NOMO-1 treated with DMSO at 0.1 percent for 48 hours (cell line): ENCODE data around the gene NPSR1.
"Not testable (repeated sequence)": the region's sequence is repeated elsewhere in the genome, so short reads cannot be mapped to it uniquely, and the experiment has no call there.

Source experiments
- DNase-seq: peaks from one replicate; lab custom pipeline; 2025; ENCODE audit not compliant: unreplicated experiment; lab: John Stamatoyannopoulos, UW

The NPSR1 gene

DNA sequence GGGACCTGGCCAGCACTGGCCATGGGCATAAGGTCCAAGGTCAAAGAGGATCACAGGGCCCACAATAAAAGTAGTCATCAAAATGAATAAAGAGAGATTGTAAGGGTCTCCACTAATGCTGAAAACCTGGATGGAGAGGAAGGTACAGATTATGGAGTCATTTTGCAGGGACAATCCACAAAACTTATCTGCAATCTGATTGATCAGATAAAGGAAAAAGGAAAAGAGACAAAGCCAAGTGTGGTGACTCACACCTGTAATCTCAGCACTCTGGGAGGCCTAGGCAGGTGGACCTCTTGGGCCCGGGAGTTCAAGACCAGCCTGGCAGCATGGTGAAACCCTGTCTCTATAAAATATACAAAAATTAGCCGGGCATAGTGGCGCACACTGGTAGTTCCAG, 174.0 kb downstream of the NPSR1 start:
- DNase-seq: no peak

DNA sequence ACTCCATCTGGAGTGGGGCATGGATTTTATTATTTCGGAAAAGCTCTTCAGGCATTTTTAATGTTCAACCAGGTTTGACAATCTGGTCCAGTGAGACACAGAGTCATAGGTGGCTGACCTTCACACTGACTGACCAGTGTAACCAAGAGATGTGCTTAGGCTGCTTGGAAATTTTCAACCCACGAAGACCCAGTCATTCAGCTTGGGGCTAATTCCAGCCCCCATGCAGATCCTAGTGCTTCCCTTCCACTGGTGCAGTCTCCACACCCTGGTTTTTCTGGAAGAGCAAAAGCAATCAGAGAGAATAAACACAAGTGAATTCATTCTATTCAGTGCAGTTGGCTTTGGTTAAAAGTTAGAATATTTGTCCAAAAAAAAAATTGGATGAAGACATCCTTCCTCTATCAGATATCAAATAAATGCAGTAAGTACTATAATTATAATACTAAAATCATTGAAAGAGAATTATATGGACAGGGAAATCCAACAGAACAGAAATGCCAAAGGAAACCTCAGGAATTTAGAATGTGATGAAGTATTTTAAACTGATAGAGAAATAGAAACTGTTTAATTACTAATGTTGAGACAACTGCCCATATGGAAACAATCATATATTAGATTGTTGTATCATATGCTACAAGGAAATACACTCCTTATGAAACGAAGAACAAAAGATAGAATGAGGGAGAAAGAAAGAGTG, 178.0 kb downstream of the NPSR1 start:
- DNase-seq: no peak

DNA sequence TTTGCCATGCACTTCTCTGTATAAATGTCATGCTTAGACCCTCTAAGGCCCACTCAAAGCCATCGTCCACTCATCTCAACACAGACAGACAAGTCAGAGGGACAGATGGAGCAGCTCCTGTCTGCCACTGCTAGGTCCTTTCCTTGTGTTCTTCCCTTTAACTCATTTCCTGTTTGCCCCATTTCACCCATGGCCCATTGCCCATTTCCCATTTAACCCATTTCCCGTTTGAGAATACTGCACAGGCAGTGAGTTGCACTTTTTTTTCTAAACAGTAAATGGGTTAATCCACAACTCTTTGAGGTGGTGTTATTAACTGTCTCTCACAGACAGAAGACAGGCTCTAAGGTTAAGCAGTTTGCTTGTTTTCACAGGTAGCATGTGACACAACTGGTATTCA, 179.3 kb downstream of the NPSR1 start:
- no peak for DNase-seq

DNA sequence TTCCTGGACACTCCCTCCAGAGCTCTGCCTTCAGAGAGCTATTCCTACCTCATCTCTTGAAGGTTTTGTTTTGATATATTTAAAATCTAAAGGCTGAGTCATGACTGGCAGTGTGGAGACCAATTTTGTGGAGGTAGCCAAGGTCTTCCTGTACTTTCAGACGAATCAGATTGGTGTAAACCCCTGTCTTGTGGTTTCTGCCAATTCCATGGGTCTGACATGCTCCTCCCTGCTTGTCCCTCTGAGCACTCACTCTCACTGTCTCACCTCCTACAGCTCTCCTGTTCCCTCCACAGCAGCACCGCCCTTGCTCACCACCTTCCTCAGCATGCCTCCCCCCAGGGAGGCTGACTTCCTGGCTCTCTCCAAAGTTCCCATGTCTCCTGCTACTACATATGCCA, 179.8 kb downstream of the NPSR1 start:
- DNase-seq: no peak

DNA sequence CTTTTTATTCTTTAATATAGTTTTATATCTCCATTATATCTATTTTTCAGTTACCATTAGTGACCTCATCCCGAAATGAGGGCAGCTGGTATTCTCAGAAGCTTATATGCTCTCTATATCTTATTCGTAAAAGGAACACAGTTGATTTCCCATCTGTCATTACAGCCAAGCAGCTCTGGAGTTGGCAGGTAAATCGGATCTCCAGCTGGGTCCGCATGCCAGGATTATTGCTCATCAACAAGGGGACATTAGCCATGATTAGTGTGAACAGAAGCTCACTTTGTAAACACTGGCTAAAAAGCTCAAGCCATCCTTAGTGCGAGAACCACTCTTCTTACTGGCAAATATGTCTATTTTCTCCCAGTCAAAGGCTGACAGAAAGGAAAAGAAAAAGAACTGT, 180.3 kb downstream of the NPSR1 start:
- DNase-seq: no peak

DNA sequence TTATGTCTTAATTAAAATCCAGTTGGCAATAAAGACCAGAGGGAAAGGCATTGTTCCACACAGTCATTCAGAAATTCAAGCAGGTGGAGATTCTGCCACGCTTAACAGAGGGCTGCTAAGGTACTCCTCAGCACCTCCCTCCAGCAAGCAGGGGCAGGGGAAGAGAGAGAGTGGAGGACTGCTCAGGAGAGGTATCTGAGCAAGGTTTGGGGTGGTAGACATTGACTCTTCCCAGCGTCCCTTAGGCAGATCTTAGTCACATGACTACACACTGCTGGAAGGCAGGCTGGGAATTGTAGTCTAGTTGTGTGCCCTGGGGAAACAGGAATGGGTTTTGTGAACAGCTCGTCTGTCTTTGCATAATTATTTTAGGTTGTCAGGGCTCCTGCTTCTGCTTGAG, 181.6 kb downstream of the NPSR1 start:
- DNase-seq: no peak

DNA sequence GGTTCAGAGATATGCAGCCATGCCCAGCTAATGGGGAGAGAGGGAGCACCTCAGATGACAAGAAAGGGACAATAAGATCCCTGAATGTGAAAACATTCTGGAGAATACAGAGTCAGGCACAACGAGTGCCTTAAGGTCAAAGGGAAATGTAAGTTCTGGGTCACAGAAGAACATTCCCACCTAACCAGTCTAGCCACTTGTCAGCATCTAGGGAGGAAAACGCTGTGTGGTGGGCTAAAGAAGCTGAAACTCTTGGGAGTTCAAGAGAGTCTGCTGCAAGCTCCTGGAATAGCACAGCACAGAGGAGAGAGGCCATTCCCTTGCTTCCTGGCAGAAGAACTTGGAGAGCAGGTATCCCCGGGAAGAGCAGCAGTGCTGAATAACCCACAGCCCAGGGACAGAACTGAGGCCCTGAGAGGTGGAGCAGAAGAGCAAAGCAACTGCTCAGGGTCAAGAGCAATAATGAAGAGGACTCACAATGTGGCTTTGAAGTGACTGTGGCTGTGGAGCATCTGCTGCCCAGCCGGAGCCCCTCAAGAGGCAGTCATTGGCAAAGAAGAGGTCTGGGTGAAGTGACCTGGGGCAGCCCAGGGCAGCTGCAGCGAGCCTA, 182.3 kb downstream of the NPSR1 start:
- DNase-seq: no peak

DNA sequence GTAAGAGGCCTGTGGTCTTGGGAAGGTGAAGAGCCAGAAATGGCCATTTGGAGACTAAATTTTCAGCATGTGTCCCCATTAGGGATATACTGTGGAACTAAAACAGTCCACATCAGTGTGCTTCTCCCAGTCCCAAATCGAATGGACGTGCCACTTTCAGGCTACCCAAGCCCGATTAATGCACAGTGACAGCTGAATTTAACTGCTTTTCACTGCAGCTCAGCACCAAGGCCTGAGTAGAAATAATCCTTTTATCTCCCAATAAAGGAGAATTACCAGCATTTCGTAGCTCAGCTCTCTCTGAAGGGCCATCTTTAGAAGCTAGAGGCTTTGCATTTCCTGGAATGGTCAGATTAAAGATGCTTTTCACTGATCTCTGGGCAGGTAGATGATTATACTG, 183.3 kb downstream of the NPSR1 start:
- no peak for DNase-seq

DNA sequence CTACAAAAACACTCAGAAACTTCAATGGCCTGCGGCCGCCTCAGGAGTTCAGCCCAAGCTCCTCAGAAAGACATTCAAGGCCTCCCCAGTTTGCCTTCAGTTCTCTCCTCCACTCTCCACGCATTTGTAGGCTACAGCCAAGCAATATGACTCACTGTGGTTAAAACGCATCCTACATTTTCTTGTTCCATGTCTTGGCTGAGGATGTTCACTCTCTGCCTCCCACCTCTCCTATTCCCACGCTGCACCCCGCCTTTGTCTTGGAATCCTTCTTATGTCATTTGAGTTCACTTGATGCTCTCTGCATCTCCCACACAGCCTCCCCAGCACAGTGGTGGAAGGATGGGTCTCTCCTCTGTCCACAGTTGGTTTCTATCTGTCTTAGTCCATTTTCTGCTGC, 184.8 kb downstream of the NPSR1 start:
- DNase-seq: no peak

DNA sequence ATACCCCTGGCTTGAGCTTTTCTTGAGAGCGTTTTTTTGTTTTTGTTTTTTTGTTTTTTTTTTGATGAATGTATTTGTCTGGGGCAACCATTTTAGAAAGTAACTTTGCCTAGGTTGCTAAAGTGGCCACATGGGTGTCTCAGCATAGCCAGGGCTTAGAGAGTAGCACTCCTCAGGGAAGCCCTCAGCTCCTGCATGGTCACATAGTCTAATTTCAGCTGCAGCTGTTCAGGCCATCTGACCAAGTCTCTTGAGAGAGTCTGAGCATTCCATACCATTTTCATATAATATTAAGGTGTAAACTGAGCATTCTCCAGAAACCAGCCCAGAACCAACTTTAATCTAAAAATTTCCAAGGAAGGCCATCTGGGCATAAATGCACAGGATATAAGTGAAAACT, 186.4 kb downstream of the NPSR1 start:
- no peak for DNase-seq

DNA sequence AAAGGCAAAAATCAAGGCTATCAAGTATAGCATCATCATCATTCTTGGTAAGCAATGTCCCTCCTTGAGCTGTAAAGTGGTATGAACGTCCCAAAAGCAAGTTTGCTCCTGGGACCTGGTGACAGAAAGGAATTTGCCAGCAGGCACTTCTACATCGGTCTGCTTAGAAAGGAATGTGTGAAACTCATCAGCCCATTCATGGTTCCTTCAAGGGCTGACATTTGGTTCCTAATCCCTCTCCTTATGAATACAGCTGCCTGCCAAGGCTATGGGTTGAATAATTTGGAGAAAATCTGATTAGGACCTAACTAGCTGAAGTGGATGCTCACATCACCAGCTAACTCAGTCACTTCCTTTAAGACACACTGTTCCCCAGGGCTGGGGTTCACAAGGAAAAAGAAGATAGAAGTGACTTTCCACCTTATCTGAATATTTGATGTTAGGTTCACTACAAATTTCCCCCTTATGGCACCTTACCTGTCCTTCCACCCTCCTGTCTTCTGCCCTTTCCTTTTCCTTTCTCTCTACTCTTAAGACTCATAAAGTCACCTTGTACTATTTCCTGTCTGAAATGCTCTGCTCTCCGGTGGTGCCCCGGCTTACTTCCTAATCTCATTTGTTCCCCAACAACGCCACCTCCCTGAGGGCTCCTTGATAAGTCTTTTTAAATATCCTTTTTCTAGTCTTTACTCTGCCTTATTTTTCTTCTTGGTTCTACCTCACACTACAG, 187.1 kb downstream of the NPSR1 start:
- no peak for DNase-seq

DNA sequence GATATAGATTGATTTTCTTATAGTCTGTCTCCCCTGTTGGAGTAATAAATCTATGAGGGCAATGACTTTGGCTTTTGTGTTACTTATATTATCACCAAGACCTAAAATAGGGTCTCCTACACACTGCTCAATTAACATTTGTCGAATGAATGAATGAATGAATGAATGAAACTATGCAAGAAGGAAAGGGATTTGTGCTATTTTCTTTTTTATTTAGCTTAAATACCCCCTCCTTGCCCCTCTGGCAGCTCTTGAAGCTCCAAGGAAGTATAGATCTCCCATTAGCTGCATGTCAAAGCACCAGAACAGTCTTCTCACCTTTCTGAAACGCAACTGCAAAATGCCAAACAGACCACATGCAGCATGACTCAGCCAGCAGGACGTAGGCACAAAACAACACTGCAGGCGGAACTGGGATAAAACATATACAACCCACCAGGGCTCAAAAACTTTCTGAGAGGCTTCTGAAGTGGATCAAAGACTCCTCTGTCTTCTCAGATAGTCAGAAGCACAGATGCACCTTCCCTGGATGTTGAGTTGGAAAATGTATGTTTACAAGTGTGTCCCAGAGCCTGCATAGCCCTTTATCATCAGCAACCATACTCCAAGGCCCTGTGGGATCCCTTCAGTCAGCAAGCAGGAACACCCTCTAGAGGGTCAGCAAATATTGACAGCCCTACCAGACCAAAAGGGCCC, 187.8 kb downstream of the NPSR1 start:
- DNase-seq: no peak

DNA sequence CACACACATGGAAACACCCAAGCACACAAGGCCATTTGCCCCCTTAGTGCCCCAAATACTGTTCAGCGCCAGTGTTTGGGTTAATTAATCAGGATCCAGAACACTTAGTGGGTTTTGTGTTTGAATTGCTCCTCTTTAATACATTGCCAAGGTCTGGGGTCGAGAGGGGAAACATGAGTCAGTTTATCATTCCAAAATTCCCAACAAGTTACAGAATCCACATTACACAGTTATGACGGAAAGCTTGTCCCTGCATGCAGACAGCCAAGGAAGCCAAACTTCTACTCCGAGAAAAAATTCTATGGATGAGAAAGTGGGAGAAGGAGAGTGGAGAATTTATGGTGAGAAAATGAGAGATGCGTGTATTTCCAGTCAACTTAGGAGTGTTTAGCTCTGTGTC, 189.0 kb downstream of the NPSR1 start:
- no peak for DNase-seq

DNA sequence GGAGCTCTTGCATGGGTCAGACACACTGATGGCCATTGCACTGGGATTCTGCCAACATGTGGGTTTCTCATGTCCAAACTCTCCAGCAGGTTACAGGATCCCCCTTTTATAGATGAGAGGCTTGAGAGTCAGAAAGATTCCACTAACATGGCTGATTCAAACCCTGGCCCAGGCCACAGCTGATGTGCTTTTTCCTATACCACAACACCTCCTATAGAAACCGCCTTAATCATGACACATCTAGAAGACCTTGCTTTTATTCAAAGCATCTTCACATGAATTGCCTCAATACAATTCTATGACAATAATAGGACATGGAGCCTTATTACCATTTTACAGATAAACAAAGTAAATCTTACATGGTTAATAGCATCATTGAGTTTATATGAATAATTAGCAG, 190.7 kb downstream of the NPSR1 start:
- no peak for DNase-seq

DNA sequence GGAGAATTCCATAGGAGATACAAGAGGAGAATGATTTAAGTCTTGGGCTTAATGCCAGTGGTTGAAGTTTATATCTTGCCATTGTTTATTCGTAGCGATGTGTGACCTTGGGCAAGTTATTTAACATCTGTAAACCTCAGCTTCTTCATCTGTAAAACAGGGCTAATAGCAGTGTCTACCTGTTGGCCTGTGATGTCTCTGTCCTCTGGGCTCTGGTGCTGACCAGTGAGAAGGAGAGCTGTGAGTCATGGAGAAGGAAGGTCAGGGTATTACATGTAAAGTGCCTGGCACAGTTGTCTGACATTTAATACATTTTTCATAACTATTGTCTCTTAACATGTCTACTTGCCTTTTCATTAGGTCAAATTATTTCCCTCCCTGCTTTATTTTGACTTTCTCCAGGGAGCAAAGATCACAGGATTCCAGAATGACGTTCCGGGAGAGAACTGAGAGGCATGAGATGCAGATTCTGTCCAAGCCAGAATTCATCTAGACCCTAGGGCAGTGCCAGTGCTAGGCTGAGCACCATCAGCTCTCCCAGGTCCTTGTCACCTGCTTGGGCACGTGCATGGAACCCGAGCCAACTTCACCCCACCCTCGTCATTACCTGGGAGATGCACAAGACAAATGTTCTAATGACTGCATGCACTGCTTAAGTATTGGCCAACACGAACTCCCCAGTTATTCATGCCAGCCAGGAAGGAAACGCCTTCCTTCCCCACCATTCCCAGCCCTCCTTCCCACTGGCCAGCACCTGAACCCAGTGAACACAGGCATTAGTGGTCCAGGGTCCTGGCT, 191.3 kb downstream of the NPSR1 start:
- DNase-seq: no peak

DNA sequence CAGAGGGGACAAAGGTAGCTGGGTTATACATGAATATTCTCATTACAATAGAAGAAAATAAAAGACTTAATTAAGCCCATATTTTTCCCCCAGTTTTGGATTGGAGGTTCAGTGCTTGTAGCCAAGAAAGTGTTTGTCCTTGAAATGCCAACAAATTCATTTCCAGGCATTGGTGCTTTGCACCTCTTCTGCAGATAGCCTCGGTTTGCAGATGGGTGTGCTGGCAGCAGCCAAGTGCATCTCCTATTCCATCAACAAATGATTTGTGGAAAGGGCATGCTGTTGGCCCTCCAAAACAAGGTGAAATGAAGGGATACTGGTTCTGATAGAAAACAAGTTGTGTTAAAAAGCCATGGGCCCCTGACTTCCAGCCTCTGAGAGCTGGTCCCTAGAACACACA, 192.0 kb downstream of the NPSR1 start:
- no peak for DNase-seq

DNA sequence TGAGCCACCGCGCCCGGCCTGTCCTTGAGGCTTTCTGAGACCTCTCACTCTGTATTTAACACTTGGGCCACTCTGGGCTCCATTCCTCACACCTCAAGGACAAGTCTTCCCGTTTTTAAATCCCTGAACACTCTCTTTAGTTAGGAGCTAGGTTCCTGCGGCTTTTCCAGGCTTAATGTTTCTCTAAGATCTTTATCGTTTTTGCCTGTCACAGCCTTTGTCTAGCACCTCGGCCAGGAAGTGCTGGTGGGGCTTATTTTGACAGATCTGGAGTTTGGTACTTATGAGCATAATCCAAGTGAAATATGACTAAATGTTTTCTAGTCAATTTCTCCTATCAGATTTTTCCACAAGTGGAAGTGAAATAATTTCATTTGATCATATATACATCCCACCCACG, 192.7 kb downstream of the NPSR1 start:
- no peak for DNase-seq

DNA sequence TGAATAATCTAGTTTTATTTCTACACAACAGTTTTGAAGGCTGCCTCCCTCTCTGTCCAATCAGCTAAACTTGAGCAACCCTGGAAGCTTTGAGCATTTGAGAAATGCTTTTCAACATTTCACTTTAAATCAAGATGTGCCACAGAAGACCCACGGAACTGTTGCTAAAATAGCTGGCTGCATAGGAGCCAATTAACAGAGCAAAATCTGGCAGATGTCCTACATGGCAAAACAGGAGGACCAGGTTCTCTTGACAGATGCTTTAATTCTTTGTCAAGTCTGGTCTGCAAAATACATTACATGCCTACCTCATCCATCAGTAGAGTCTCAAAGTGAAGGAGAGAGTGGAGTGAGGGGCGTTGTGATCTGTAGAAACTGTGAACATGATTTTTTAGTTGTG, 193.4 kb downstream of the NPSR1 start:
- DNase-seq: no peak

DNA sequence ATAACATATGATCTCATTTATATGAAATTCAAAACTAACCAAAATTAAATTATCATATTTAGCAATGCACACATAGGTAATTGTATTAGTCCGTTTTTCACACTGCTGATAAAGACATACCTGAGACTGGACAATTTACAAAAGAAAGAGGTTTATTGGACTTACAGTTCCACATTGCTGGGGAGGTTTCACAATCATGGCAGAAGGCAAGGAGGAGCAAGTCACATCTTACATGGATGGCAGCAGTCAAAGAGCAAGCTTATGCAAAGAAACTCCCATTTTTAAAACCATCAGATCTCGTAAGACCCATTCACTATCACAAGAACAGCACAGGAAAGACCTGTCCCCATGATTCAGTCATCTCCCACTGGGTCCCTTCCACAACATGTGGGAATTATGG, 200.4 kb downstream of the NPSR1 start:
- DNase-seq: not testable (repeated sequence)

DNA sequence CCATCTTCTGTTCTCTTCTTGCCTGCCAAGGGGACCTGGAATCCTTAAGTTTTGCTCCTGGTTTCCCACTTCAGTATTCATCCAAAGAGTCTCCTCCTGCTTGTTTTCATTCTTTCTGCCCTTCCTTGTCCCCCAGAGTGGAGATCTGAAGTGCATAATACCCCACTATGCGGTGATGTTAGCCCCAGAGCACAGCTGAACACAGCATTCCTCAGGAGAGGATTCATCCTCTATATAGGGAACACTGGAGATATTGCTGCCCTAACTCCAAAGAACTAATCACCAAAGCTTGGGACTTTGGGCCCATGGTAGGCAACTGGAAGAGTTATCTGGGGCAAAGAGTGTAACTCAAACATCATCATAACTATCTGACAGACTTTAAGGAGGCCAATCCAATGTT, 201.3 kb downstream of the NPSR1 start:
- DNase-seq: not testable (repeated sequence)

DNA sequence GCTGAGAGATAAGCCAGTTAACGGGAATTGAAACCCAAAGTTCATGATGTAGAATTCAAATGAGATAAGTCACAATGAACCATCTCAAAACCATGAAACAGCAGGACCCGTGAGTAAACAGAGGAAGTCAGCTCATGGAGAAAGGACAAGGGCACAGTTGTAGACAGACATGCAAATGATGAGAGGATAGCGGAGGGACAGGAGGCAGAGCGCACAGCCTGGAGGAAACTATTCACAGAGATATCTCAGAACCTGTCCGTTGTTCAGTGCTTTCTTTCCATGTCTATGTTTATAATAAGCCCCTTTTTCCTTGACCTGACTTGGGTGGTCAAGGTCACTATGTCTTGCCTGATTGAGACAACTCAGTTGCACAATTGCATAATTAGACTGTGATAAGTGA, 208.2 kb downstream of the NPSR1 start:
- DNase-seq: not testable (repeated sequence)
